ENCODE measurements around the gene ADCYAP1R1.

ADCYAP1R1 gene

DNA sequence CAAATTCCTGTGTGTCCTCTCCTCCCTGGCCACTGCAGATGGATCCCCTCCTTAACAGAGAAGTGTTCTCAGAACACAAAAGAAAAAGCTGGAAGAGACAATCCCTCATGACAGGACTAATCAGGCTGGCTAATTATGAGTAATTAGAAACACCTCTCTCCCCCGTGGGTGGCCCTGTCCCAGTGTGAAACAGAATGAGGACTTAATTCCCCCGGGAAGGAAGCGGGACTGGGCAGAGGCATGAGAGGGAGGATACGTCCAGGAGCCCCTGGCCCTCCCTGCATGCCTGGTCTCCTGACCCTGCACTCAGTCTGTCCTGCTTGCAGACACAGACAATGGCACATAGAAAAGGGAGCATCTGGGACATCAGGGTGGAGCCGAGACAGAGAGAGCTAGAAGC is 7.6 kb upstream of the ADCYAP1R1 start:
- no peak for DNase-seq

GRCh38 chr7:31046723-31047122 is 5.4 kb upstream of the ADCYAP1R1 start:
- no peak for DNase-seq

DNA sequence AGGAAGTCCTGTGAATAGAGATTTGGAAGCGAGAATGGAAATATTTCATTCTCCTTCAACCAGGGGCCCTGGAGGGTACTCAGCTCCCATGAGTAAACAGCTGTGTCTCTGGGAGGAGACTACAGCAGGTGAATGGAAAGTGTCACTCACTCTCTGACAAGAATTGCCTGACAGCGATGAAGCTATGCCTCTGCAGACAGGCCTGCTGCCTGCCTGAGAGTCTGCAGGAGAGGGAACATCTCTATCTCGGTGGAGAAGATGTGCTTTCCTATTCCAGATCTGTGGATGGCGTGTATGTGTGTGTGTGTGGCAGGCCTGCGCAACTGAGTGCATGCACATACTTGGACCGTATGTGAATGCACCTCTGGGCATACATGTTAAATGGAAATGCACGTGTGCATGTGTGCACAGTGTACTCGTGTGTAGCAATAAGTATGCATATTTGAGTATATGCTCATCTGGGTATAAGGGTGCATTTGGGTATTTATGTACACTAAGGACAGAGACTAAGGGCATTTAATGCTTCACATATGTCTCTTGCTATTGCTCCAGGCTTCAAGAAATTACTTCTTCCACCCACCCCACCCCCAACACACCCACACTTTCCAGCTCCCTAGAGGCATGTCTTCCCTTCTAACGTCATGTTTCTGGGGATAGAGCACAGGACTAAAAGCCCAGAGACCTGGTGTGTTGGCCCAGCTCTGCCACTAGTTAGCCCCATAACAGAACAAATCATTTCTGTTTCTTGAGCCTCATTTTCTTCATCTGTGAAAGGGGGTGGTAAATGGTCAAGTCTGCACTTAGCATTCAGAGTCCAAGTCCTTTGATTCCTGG is 4.6 kb upstream of the ADCYAP1R1 start:
- no peak for DNase-seq

- DNase-seq, result no peak
Observed at GRCh38 chr7:31049005-31049765, 2.9 kb upstream of the ADCYAP1R1 start.

DNA sequence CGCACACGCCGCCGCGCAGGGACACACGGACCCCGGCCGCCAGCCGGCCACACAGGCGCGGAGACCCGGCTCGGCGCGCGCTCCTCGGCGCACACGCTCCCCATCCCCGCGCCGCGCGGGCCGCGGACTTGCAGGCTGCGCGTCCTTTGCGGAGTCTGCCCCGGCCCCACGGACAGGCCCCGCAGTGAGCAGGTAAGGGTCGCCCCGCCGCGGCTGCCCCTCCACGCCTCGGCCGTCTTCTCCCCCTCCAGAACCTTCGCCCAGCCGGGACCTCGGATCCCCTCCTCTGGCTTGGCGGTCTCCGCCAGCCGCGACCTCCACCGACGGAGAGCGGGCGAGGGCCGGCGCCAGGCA is 356 bp downstream of the ADCYAP1R1 start:
- no peak for DNase-seq

- no peak for DNase-seq
Observed at GRCh38 chr7:31052841-31053601, 913 bp downstream of the ADCYAP1R1 start.

GRCh38 chr7:31053986-31054385 is 1.9 kb downstream of the ADCYAP1R1 start:
- DNase-seq, result no peak

GRCh38 chr7:31054608-31055278 is 2.6 kb downstream of the ADCYAP1R1 start:
- no peak for DNase-seq

DNA sequence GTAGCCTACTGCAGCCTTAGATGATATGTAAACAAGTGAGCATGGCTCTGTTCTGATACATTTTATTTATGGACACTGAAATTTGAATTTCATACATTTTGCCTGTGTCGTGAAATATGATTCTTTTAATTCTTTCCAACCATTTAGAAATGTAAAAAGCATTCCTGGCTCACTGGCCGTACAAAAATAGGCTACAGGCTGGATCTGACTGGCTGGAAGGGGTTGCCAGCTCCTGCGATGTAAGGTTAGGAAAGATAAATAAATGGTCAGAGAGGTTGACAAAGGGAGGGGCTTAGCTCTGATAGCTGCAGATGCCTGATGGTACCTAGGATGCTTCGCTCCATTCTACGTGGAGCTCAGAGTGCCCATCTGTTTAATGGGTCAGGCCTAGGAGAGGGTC is 3.4 kb downstream of the ADCYAP1R1 start:
- no peak for DNase-seq

DNA sequence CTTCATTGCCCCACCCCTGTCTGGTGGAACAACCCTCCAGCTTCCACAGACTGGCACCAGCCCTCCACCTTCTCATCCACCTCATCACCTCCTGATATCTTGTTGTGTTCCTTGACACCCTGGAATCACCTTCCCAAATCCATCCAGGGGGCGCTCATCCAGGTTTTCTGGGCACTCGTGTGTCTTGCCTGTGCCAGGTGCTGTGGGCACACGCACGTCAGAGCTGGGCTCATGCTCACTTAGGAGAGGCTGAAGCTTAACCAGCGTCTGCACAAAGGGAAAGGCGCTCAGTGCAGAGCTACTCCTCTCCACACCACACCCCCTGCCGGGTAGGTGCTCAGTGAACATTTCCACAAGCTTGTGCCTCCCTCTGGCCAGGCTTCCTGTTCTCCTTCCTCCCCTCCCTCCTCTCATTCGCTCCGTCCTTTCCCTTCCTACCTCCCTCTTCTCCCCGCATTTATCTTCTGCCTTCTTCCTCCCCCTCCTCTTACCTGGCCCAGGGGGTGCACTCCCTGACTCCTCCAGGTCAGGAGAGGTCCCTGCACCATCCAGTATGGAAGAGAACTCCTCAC is 4.8 kb downstream of the ADCYAP1R1 start:
- DNase-seq, result no peak

- DNase-seq, result no peak
Observed at GRCh38 chr7:31058122-31058521, 6.0 kb downstream of the ADCYAP1R1 start.

DNA sequence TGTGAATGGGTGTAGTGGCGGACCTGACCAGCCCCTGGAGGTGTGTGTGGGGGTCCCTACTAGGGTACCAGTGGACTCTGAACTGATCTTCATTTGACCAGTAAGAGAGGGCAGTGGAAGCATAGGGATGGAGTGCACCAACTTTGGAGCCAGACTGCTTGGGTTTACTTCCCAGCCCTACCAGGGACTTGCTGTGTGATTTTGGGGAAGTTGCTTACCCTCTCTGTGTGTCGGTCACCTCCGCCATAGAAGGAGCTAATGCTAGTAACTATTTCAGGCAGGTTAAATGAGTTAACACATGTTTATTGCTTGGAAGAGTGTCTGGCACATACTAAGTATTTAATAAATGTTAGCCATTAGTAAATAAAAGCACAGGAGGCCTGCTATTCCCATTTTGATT is 6.6 kb downstream of the ADCYAP1R1 start:
- DNase-seq, result no peak

GRCh38 chr7:31059551-31059950 is 7.4 kb downstream of the ADCYAP1R1 start:
- no peak for DNase-seq

DNA sequence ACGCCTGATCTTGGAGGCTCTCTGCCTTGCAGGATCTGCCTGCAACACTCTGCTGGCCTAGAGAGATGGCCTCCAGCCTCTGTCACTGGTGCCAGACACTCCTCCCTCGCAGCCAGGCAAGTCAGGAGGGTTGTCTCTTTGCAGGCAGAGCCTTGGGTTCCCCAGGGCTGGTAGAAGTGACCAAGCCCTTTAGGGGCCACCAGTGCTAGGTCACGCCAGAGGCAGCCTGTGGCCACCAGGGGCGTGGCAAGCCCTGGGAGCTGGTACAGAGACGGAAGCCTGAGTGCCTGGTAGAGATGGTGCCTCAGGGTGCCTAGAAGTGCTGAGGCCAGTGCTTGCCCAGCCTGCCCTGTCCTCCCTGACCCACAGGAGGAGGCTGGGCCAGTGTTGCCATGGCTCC is 9.1 kb downstream of the ADCYAP1R1 start:
- DNase-seq, result no peak

- DNase-seq, result no peak
Observed at GRCh38 chr7:31062746-31063435, 10.8 kb downstream of the ADCYAP1R1 start.

DNA sequence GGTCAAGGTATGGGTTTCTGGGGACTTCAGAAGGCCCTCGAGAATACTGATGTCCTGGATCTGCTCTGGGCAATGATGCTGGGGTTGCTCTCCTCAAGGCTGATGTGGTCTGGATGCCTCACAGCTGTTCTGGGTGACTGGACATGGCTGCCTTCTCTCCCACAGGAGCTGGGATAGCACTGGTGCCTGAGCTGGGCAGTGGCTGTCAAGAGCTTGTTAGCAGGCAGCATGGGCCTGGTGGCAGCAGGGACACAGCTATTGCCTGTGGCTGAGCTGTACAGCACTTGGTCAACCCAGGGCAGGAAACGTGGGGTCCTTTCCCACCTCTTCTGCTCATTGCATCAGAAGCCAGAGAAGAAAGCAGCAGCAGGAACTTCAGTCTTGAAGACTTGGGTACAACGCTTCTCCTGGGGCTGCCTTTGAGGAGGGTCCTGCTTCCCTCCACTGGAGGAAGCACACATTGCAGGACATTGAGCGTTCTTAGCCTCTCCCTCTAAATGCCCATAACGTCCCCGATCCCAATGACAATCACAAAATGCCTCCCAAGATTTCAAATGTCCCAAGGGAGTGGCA is 13.0 kb downstream of the ADCYAP1R1 start:
- no peak for DNase-seq

GRCh38 chr7:31065840-31066239 is 13.7 kb downstream of the ADCYAP1R1 start:
- DNase-seq, result no peak

DNA sequence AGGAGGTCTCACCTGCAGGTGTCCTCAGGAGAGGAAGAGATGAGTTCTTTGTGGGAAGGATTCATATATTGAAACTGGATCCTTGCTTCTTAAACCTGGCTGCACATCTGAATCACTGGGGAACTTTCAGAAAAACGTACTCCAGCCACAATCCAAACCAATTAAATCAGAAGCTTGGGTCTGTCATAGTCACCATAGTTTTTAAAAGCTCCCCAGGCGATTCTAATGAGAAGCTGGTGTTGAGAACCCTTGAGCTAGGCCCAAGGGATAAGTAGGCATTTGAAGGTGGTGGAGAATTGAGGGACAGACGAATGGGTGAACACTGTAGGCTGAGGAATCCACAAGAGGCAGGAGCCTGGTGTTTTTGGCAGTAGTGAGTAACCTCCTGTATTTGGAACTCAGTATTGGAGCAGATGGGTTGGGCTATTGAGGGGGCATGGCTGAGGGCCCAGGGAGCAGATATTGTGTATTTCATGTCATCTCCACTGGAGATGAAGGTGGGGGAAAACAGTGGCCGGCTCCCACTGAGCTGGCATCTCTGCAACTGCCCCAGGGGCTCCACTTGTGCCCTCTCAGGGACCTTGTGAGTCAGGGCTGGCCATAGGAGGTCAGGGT is 14.5 kb downstream of the ADCYAP1R1 start:
- DNase-seq, result no peak

GRCh38 chr7:31067491-31067890 is 15.4 kb downstream of the ADCYAP1R1 start:
- no peak for DNase-seq

DNA sequence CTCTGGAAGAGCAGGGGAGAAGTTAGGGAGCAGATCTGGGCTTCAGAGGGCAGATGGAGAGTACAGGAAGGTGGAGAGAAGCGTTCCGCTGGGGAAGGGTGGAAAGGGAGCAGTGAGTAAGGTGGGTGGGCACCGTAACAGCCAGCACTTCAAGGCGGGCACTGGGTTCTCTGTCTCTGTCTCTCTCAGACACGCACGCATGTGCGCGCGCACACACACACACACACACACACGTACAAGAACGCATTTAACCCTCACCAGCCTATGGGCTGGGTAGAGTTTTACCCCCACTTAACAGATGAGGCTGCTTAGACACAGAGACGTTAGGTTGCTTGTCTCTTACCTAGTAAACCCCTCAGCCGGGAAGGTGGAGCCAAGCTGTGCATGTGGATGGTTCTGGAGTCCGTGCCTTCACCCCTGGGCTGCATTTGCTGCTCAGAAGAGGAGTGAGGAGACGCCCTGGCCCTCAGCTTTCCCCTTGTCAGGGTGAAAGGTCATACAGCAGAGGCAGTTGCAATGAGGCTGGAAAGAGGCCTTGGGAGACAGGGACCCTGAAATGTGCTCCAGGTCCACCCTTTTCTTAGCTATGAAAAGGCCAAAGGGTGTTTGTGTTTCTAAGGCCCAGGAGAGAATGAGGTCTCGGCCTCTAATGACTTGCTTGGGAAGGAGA is 16.0 kb downstream of the ADCYAP1R1 start:
- no peak for DNase-seq

All from activated CD4-positive, alpha-beta T cell treated with anti-CD3 and anti-CD28 coated beads for 1 hour (primary cell).